Motor neuron (in vitro differentiated cells): Measurements from ENCODE around the gene SFT2D2. TPM values are rescaled to one million over a fixed set of nuclear protein-coding genes. Genes with fewer than 3 reads are reported as not detected.
A peak's percentile ranks its signal among the peaks of the same experiment; 100 is the strongest.
"Not testable (repeated sequence)": the region's sequence is repeated elsewhere in the genome, so short reads cannot be mapped to it uniquely, and the experiment has no call there.

Experiments used
- ATAC-seq, 8 experiments: fragments of 200-7000 bp; cut with Tn5 transposase; replicated peaks in 6 of 8; 2 replicates each; pipeline ENCODE4 v1.8.0; 2021; ENCODE audit warnings: mild to moderate bottlenecking in 8 of 8, moderate library complexity in 8 of 8
- H3K27ac ChIP-seq, 2 donors: fragments of 250-450 bp; sonication (Bioruptor Pico); 2 replicates each; pipeline ENCODE4 v1.9.0; 2021; ENCODE audit warnings: antibody characterized with exemption in 2 of 2, mild to moderate bottlenecking in 2 of 2, moderate library complexity in 1 of 2
- H3K4me1 ChIP-seq, 2 donors: fragments of 250-450 bp; sonication (Bioruptor Pico); replicated peaks in 1 of 2; 2 replicates each; pipeline ENCODE4 v1.6.1; 2021; ENCODE audit warnings: antibody characterized with exemption in 2 of 2, mild to moderate bottlenecking in 2 of 2, moderate library complexity in 1 of 2
- H3K4me3 ChIP-seq, 5 donors: fragments of 250-450 bp; sonication (Bioruptor Pico); 2 replicates each; pipeline ENCODE4 v1.9.0; 2021; ENCODE audit warnings: antibody characterized with exemption in 5 of 5, mild to moderate bottlenecking in 5 of 5, moderate library complexity in 4 of 5
- WGBS, 10 experiments: fragments of 450-650 bp; shearing (Covaris generic); methylation state at CpG; one replicate each; pipeline ENCODE4 v1.0.0; 2022; 5-methylcytosine and 5-hydroxymethylcytosine counted together
- in situ Hi-C, 9 experiments: fragments of 400-800 bp; cut with MboI; loops; one replicate each; pipeline ENCODE4 v1.15.0; 2021; ENCODE audit warnings: low sequenced_read_pairs in 9 of 9, low pct_unique_long_range_greater_than_20kb in 2 of 9; ENCODE audit not compliant: unreplicated experiment in 9 of 9
- total RNA-seq, 8 experiments: library from RNA; unstranded; fragments of 300-600 nt; gene quantifications; 2 replicates each; pipeline versions ENCODE4 v1.2.3 to v1.2.4, GENCODE V29; 2022

Gene SFT2D2
- total RNA-seq, 8 experiments from 2014 or later, result 11.8 to 39.5 (median 23.6) TPM

GRCh38 chr1:168206111-168206510, 19.7 kb upstream of the SFT2D2 start:
- Histone ChIP-seq H3K4me1 (no peaks in the 10 kb centered on the region), H3K4me3 (no peak overlapping the region), H3K27ac (no peak overlapping the region)
- in situ Hi-C loops, result no loop called here
- ATAC-seq, result no peak

- no CpG with 5 or more reads among the region's 34 CpGs for WGBS, 10 experiments
- H3K27ac ChIP-seq, ATAC-seq, H3K4me3 ChIP-seq, in situ Hi-C loops, H3K4me1 ChIP-seq: not testable (repeated sequence)
Observed at GRCh38 chr1:168207673-168208072, 18.1 kb upstream of the SFT2D2 start.

- in situ Hi-C loops, result no loop called here
- ATAC-seq, result no peak
- WGBS, 10 experiments, result 40 to 93% (median 87%) methylated on average over 1 to 3 of the region's 3 CpGs; no CpG with 5 or more reads in 2 of the 10 experiments
- H3K4me3 ChIP-seq, result no peak overlapping the region
- H3K27ac ChIP-seq, result no peak overlapping the region
- no peaks in the 10 kb centered on the region for H3K4me1 ChIP-seq
Observed at GRCh38 chr1:168210312-168210711, 15.5 kb upstream of the SFT2D2 start.

- Histone ChIP-seq H3K27ac (no peak overlapping the region), H3K4me3 (no peak overlapping the region), H3K4me1 (peaks cover 0 to under 1% of the 10 kb centered on the region in 2 donors)
- WGBS, 10 experiments, result 60 to 100% (median 87%) methylated on average over 1 to 2 of the region's 2 CpGs
- no peak for ATAC-seq
- in situ Hi-C loops, result no loop called here
Observed at GRCh38 chr1:168213349-168213748, 12.5 kb upstream of the SFT2D2 start.

- 31 to 98% (median 81%) methylated on average over 1 to 4 of the region's 4 CpGs for WGBS, 10 experiments
- peaks cover 7 to 8% of the 10 kb centered on the region in 2 donors for H3K4me1 ChIP-seq
Observed at GRCh38 chr1:168216171-168216570, 9.6 kb upstream of the SFT2D2 start.

GRCh38 chr1:168217664-168218063, 8.1 kb upstream of the SFT2D2 start:
- H3K4me1 ChIP-seq, result peaks cover 7 to 8% of the 10 kb centered on the region in 2 donors
- ATAC-seq, result no peak
- in situ Hi-C loops, result no loop called here
- whole genome bisulfite sequencing, 10 experiments, result 85 to 100% (median 97%) methylated on average over 1 to 3 of the region's 4 CpGs; no CpG with 5 or more reads in 3 of the 10 experiments
- H3K4me3 ChIP-seq, result no peak overlapping the region
- no peak overlapping the region for H3K27ac ChIP-seq

More at GRCh38 chr1:168216171-168216570, 9.6 kb upstream of the SFT2D2 start:
- H3K27ac ChIP-seq, result no peak overlapping the region
- in situ Hi-C loops, result no loop called here
- H3K4me3 ChIP-seq, result no peak overlapping the region
- no peak for ATAC-seq

- WGBS, 10 experiments, result 52 to 90% (median 65%) methylated on average over 1 to 4 of the region's 4 CpGs; no CpG with 5 or more reads in 1 of the 10 experiments
- Histone ChIP-seq H3K4me1 (peaks cover 7 to 8% of the 10 kb centered on the region in 2 donors), H3K27ac (no peak overlapping the region), H3K4me3 (no peak overlapping the region)
- peak in 5 of 8 experiments; percentile 40 to 67 (median 42) for ATAC-seq
- in situ Hi-C loops, result no loop called here
Observed at GRCh38 chr1:168218658-168219057, 7.1 kb upstream of the SFT2D2 start.

GRCh38 chr1:168220470-168220871, 5.3 kb upstream of the SFT2D2 start:
- in situ Hi-C loops, result no loop called here
- WGBS, 10 experiments, result 0 to 89% (median 72%) methylated on average over 1 to 6 of the region's 6 CpGs; no CpG with 5 or more reads in 1 of the 10 experiments
- ATAC-seq, result peak in 3 of 8 experiments; percentile 36 to 71 (median 62)
- no peak overlapping the region for H3K4me3 ChIP-seq
- H3K27ac ChIP-seq, result no peak overlapping the region
- H3K4me1 ChIP-seq, result peaks cover 18 to 19% of the 10 kb centered on the region in 2 donors

GRCh38 chr1:168221275-168221674, 4.5 kb upstream of the SFT2D2 start:
- no peak for ATAC-seq
- 40 to 100% (median 70%) methylated on average over 1 to 2 of the region's 2 CpGs; no CpG with 5 or more reads in 4 of the 10 experiments for WGBS, 10 experiments
- H3K27ac ChIP-seq, result no peak overlapping the region
- peaks cover 18 to 19% of the 10 kb centered on the region in 2 donors for H3K4me1 ChIP-seq
- no peak overlapping the region for H3K4me3 ChIP-seq
- in situ Hi-C loops, result no loop called here

- H3K27ac ChIP-seq, result no peak overlapping the region
- no peak for ATAC-seq
- H3K4me3 ChIP-seq, result no peak overlapping the region
- peaks cover 28 to 35% of the 10 kb centered on the region in 2 donors for H3K4me1 ChIP-seq
- in situ Hi-C loops, result no loop called here
Observed at GRCh38 chr1:168223261-168223660, 2.5 kb upstream of the SFT2D2 start.

GRCh38 chr1:168223681-168224540, 1.9 kb upstream of the SFT2D2 start:
- peaks cover 23 to 29% of the 10 kb centered on the region in 2 donors for H3K4me1 ChIP-seq
- no peak for ATAC-seq
- no peak overlapping the region for H3K27ac ChIP-seq
- no peak overlapping the region for H3K4me3 ChIP-seq
- in situ Hi-C loops, result no loop called here

GRCh38 chr1:168224991-168225390, 813 bp upstream of the SFT2D2 start:
- WGBS, 10 experiments, result 83 to 100% (median 100%) methylated on average over 1 to 3 of the region's 3 CpGs; no CpG with 5 or more reads in 3 of the 10 experiments
- H3K27ac ChIP-seq, result no peak overlapping the region
- H3K4me3 ChIP-seq, result peak overlapping the region; percentile 49 to 65 (median 58)
- no peak for ATAC-seq
- H3K4me1 ChIP-seq, result peaks cover 22 to 26% of the 10 kb centered on the region in 2 donors
- in situ Hi-C loops, result no loop called here

GRCh38 chr1:168227620-168228019, 1.8 kb downstream of the SFT2D2 start:
- ATAC-seq, result peak in 6 of 8 experiments; percentile 2 to 34 (median 14)
- WGBS, 10 experiments, result 2 to 52% (median 33%) methylated on average over 3 to 7 of the region's 7 CpGs; no CpG with 5 or more reads in 1 of the 10 experiments
- Histone ChIP-seq H3K27ac (no peak overlapping the region), H3K4me1 (peaks cover 22 to 26% of the 10 kb centered on the region in 2 donors), H3K4me3 (peak overlapping the region in 1 of 5 donors; percentile 11)
- in situ Hi-C loops, result no loop called here
